Activated T-cell treated with anti-CD3 and anti-CD28 coated beads, Interleukin-2, amount 50 U/mL, for 1 hour (primary cell): ENCODE measurements around the gene RNU1-2.
"Not testable (repeated sequence)": the region's sequence is repeated elsewhere in the genome, so short reads cannot be mapped to it uniquely, and the experiment has no call there.

Source experiments
- DNase-seq: peaks from one replicate; pipeline ENCODE4 v3.0.0-alpha.2; 2020

Gene RNU1-2

GRCh38 chr1:16927256-16927655 lies 31.5 kb downstream of the RNU1-2 start:
- DNase-seq: no peak

GRCh38 chr1:16927711-16928485 lies 32.1 kb downstream of the RNU1-2 start:
- DNase-seq: no peak

- not testable (repeated sequence) for DNase-seq
Measured at GRCh38 chr1:16929146-16930041, 33.6 kb downstream of the RNU1-2 start.

- not testable (repeated sequence) for DNase-seq
Measured at GRCh38 chr1:16931206-16931934, 35.6 kb downstream of the RNU1-2 start.

DNA sequence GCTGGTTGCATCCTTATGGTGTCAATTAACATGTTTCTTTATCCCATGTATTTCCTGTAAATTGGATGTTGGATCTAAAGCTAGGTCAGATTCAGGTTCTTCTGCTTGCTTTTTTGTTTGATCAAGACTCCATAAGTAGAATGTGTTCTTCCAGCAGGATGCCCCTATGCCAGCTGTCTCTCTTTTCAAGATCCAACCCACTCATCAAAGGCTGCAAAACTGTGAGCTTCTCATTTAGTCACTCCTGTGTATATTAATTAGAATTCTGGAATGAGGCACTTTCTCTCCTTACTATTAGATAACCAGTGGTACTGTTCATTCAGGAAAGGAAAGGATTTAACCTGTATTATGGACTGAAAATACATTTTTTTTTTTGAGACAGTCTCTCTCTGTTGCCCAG lies 38.2 kb downstream of the RNU1-2 start:
- not testable (repeated sequence) for DNase-seq

DNA sequence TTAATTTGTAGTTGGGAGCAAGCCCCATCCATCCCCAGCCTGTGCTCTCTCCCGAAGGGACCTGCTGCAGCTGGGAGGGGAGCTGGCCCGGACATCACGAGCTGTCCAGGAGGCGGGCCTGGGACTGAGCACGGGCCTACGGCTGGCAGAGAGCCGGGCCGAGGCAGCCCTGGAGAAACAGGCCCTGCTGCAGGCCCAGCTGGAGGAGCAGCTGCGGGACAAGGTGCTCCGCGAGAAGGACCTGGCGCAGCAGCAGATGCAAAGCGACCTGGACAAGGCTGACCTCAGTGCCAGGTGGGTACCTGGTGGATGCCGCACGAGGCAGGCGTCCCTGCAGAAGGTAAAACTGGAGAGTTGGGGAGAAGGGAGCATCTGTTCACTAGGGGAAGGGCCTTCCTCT lies 40.8 kb downstream of the RNU1-2 start:
- not testable (repeated sequence) for DNase-seq

DNA sequence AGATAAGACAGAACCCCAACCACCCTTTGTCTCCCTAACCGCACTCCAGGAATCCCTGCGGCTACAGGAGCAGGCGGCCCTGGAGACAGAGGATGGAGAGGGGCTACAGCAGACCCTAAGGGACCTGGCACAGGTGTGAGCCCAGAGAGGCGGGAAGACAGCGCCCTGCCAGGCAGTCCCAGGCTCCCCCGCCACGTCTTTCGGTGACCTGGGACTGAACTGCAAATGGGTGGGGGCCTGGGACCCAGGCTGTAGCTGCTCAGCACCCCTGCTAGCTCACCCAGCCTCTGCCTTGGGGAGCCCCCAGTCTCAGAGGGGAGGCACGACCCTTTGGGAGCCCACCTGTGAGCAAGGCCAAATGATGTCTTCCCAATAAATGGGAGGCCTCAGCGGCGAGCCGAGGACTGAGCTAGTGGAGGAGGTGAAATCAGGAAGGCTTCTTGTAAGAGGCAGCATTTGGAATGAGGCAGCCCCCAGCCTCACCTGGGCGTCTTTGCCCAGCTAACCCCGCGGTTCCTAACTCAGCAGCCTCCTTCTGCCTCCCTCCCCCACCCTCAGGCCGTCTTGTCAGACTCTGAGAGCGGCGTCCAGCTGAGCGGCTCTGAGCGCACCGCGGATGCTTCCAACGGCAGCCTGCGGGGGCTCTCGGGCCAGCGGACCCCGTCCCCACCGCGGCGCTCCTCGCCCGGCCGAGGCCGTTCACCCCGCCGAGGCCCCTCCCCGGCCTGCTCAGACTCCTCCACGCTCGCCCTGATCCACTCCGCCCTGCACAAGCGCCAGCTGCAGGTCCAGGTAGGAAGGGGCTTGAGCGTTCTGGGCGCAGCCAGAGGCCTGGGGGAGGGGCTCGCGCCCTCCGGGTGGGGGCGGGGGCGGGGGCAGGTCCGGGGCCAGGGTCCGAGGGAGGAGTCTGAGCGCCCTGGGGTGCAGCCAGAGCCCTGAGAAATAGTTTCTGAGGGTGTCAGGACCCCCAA lies 42.9 kb downstream of the RNU1-2 start:
- no peak for DNase-seq

- DNase-seq: not testable (repeated sequence)
Measured at GRCh38 chr1:16939386-16940180, 43.8 kb downstream of the RNU1-2 start.

DNA sequence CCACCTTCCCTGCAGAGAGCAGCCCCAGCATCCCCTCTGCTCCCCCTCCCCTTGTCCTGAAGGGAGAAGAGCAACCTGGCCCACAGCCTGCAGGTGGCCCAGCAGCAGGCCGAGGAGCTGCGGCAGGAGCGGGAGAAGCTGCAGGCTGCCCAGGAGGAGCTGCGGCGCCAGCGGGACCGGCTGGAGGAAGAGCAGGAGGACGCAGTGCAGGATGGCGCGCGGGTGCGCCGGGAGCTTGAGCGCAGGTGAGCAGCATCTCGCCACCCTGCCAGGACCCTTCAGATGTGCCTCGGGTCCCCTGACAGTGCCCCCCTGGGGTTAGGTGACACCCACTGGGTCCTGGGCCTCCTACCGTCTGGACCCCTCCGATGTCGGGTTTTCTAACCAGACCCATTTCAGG lies 48.3 kb downstream of the RNU1-2 start:
- no peak for DNase-seq

GRCh38 chr1:16945512-16945911 lies 49.7 kb downstream of the RNU1-2 start:
- DNase-seq: not testable (repeated sequence)
